Measurements from ENCODE around the gene CHRM2. TPM values are rescaled to one million over a fixed set of nuclear protein-coding genes. Genes with fewer than 3 reads are reported as not detected.

CHRM2 gene
- total RNA-seq, 1 experiment from 2014 or later: not detected

DNA sequence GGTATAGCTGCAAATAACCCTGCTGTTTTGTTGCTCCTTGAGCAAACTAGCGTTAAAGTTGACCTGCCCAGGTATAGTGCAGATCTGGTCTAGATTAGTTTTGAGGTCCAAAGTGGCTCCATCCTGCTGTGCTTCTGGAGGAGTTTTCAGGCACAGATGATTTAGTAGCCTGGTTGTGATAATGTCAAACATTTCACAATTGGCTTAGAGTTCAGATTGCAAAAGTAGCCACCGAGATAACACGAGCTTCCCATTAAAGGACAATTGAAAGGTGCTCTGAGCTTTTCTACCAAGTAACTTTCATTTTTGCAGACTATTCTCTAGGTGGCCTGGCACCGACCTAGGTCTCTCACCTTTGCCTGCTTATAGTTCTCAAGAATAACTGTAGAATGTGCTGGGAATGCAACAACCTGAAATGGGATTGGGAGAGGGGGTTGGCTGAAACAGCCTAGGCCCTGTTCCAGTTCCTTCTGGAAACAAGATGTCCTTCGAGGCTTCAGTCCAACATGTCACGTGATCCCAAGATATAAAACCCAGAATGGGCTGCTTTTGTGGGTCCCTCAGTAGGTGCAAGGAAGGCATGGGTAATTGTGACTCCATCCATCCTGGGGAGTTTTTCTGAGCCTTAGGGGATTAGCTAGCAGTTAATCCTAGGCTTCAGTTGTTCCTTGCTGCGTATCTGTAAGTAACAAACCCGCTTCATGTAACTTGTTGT is 201.0 kb downstream of the CHRM2 start:
- H3K27ac ChIP-seq (ENCODE audit: low read depth, low read length): no peak overlapping the region
- no peaks in the 10 kb centered on the region for H3K4me1 ChIP-seq (ENCODE audit: control insufficient read depth in 1 of 2, insufficient read depth in 2 of 2, low read length in 2 of 2)
- ChIA-PET CTCF (no interaction called here), RAD21 (ENCODE audit: low non-redundant PET in 1 of 2, low total read pairs in 2 of 2, uncharacterized antibody in 2 of 2, unreplicated experiment in 2 of 2) (no interaction called here), POLR2A (no interaction called here)
- H3K9ac ChIP-seq (ENCODE audit: low read length): no peak overlapping the region
- no TSS peak for BruUV-seq (replicated peaks)
- no peaks in the 10 kb centered on the region for H3K27me3 ChIP-seq (ENCODE audit: insufficient read depth, low read length)
- H3K36me3 ChIP-seq (ENCODE audit: control insufficient read depth in 1 of 2, insufficient read depth in 2 of 2, low read length in 2 of 2): no peaks in the 10 kb centered on the region
- DNase-seq (ENCODE audit: low read depth, low spot score): no peak
- TF ChIP-seq ELF1 (IDR thresholded peaks at IDR 0.05; ENCODE audit: borderline replicate concordance, low read depth) (no peak), SIN3A (IDR thresholded peaks at IDR 0.05; ENCODE audit: low read depth) (no peak), SRF (IDR thresholded peaks at IDR 0.05; ENCODE audit: low read depth) (no peak), REST (IDR thresholded peaks at IDR 0.05; ENCODE audit: low read depth) (no peak), RAD21 (IDR thresholded peaks at IDR 0.05; ENCODE audit: low read depth) (no peak)
- TF ChIP-seq, protein P1, sequence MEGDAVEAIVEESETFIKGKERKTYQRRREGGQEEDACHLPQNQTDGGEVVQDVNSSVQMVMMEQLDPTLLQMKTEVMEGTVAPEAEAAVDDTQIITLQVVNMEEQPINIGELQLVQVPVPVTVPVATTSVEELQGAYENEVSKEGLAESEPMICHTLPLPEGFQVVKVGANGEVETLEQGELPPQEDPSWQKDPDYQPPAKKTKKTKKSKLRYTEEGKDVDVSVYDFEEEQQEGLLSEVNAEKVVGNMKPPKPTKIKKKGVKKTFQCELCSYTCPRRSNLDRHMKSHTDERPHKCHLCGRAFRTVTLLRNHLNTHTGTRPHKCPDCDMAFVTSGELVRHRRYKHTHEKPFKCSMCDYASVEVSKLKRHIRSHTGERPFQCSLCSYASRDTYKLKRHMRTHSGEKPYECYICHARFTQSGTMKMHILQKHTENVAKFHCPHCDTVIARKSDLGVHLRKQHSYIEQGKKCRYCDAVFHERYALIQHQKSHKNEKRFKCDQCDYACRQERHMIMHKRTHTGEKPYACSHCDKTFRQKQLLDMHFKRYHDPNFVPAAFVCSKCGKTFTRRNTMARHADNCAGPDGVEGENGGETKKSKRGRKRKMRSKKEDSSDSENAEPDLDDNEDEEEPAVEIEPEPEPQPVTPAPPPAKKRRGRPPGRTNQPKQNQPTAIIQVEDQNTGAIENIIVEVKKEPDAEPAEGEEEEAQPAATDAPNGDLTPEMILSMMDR (IDR thresholded peaks at IDR 0.05 in 2 of 3, conservative IDR thresholded peaks at IDR 0.05 in 1 of 3; ENCODE audit: borderline replicate concordance in 1 of 3, insufficient read depth in 1 of 3, low read depth in 2 of 3, low read length in 2 of 3): no peak
- intact Hi-C loops (cut with micrococcal nuclease): no loop called here
- H3K79me2 ChIP-seq (ENCODE audit: insufficient read depth, low read length): no peaks in the 10 kb centered on the region
- H3K9me2 ChIP-seq (ENCODE audit: insufficient read depth): no peaks in the 10 kb centered on the region
- no peak overlapping the region for H3K4me2 ChIP-seq (ENCODE audit: low read length)
- no peaks in the 10 kb centered on the region for H4K20me1 ChIP-seq (ENCODE audit: insufficient read depth)
- no peak overlapping the region for H3K4me3 ChIP-seq (replicated peaks in 1 of 2; ENCODE audit: low read depth in 1 of 2, low read length in 2 of 2)
- H3K9me3 ChIP-seq (ENCODE audit: control insufficient read depth in 1 of 2, insufficient read depth in 1 of 2, low read depth in 1 of 2, low read length in 2 of 2): peaks cover 3 to 4% of the 10 kb centered on the region in 2 experiments; a peak in 2 of 4 replicates
- no peak for ATAC-seq
- H2AFZ ChIP-seq (ENCODE audit: low read depth, low read length, poor library complexity, severe bottlenecking): no peak overlapping the region

MicroRNAs within 50 kb of the gene (microRNA counts, 767-probe panel; counts per million panel counts)
- microRNA hsa-miR-490-3p (not detected), microRNA hsa-miR-490-5p (not detected)

Small RNA genes within 50 kb of the gene (microRNA-seq; reads per million reads assigned to microRNA genes)
- not detected for gene MIR490 (ENCODE audit: borderline number of aligned reads)
